Kidney (tissue), 14 donors: Measurements from ENCODE around the gene PDE4D. TPM values are rescaled to one million over a fixed set of nuclear protein-coding genes. Genes with fewer than 3 reads are reported as not detected.

ENCODE experiments used
- DNase-seq, 5 donors: peaks; one replicate each; pipeline ENCODE4 v3.0.0-alpha.2; 2013 to 2020
- FAIRE-seq: peaks from 2 replicates; lab custom pipeline; 2012; peaks lifted over from hg19 to GRCh38; lab: Jason Lieb, UNC
- H3K27ac ChIP-seq, 2 donors: one replicate each; pipeline ENCODE4 v1.7.0; 2013; ENCODE audit warnings: low read depth in 2 of 2, low read length in 2 of 2, inconsistent platforms in 1 of 2
- H3K27me3 ChIP-seq: one replicate; pipeline ENCODE4 v1.7.1; 2013; ENCODE audit warnings: low read length, inconsistent platforms; ENCODE audit not compliant: control insufficient read depth, insufficient read depth
- H3K36me3 ChIP-seq, 3 donors: one replicate each; pipeline versions ENCODE4 v1.7.0 to v1.7.1; 2013; ENCODE audit warnings: low read length in 3 of 3, control low read depth in 1 of 3, inconsistent platforms in 1 of 3; ENCODE audit not compliant: insufficient read depth in 3 of 3, control insufficient read depth in 2 of 3
- H3K4me1 ChIP-seq, 3 donors: one replicate each; pipeline versions ENCODE4 v1.7.0 to v1.7.1; 2013; ENCODE audit warnings: low read length in 3 of 3, inconsistent platforms in 1 of 3, low read depth in 1 of 3; ENCODE audit not compliant: control insufficient read depth in 2 of 3, insufficient read depth in 2 of 3
- H3K4me3 ChIP-seq, 3 donors: one replicate each; pipeline versions ENCODE4 v1.7.0 to v1.8.1; 2013; ENCODE audit warnings: low read length in 3 of 3, control low read depth in 1 of 3, inconsistent platforms in 1 of 3
- H3K9ac ChIP-seq, 3 donors: one replicate each; pipeline versions ENCODE4 v1.7.0 to v1.7.1; 2013; ENCODE audit warnings: low read length in 3 of 3, control low read depth in 1 of 3, inconsistent platforms in 1 of 3
- H3K9me3 ChIP-seq, 3 donors: one replicate each; pipeline versions ENCODE4 v1.7.0 to v1.7.1; 2013; ENCODE audit warnings: low read length in 3 of 3, control low read depth in 1 of 3, inconsistent platforms in 1 of 3; ENCODE audit not compliant: control insufficient read depth in 2 of 3, insufficient read depth in 1 of 3
- intact Hi-C: fragments of 100-400 bp; cut with DNase I; formaldehyde crosslinking; loops from one replicate; pipeline ENCODE4 v1.11.1; 2022
- polyA plus RNA-seq: library from polyadenylated mRNA; stranded (reverse); fragments of 350-450 nt; fragmentation: Illumina TruSeq; extraction: RNeasy Lipid Tissue Mini Kit (QIAGEN cat#74804); gene quantifications from one replicate; pipeline ENCODE4 v1.2.3, GENCODE V29; 2014; ENCODE audit warnings: low read depth, low replicate concordance; ENCODE audit not compliant: insufficient read depth
- total RNA-seq: library from RNA; stranded (reverse); fragmentation: NEBNext Ultra II Directional; extraction: Animal tissue kit (Norgen Biotek cat#: 25700); gene quantifications from one replicate; pipeline ENCODE4 v1.2.1, GENCODE V29; 2021
- TF ChIP-seq, protein P1 (sequence below): IDR thresholded peaks from 3 replicates; pipeline ENCODE4 v1.5.1; 2012; ENCODE audit warnings: mild to moderate bottlenecking, moderate library complexity, borderline replicate concordance; ENCODE audit not compliant: insufficient read depth; ENCODE audit errors: extremely low read depth
- donor health status: control.
- donor health status: control.
- donor health status: control.
- donor health status: control.
- donor health status: control.
- donor health status: DM: yes; HTN: yes; CAD: no.
- donor health status: Normal renal cell carcinoma (clear cell type).

PDE4D gene
- total and polyA plus RNA-seq, 2 donors from 2014 or later, result 9.2 to 78.9 TPM

DNA sequence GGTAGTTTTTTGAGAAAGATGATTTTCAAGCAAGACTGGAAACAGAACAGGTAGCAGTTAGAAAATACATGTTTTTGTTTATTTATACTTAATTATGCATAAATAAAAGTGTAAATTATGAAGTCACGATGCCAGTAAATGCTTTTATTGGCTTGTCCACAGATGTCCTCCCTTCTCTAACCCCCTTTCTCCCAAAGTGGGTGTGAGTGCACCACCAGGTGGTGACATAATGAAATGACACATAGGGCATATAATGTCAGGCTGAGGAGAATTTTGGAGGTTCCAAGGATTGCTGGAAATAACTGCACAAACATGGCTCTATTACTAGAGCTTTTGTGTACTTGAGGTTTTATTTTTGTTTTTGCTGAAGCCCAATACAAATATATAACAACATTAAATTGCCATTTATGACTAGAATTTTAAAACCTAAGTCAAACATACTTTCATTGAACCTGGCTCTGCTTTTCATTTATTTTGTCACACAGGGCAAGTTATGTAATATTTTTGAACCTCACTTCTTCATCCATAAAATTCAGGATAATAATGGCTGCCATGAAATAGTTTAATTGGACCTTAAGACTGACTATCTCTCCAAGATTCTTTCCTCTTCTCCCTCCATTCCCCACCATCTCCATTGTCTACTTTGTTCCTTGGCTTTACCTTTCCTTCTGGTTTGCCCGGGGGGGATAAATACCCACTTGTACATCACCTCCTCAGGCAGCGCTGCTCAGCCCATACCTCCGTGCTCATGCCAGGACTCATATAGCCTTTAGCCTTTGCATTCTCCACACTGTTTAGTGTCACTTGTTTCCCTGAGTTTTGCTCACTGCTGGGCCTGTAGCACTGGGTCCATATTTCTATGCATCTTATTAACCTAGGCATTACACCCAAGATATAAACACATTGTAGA lies 168.8 kb downstream of the PDE4D start:
- H3K9ac ChIP-seq, result no peak overlapping the region
- TF ChIP-seq, protein P1, sequence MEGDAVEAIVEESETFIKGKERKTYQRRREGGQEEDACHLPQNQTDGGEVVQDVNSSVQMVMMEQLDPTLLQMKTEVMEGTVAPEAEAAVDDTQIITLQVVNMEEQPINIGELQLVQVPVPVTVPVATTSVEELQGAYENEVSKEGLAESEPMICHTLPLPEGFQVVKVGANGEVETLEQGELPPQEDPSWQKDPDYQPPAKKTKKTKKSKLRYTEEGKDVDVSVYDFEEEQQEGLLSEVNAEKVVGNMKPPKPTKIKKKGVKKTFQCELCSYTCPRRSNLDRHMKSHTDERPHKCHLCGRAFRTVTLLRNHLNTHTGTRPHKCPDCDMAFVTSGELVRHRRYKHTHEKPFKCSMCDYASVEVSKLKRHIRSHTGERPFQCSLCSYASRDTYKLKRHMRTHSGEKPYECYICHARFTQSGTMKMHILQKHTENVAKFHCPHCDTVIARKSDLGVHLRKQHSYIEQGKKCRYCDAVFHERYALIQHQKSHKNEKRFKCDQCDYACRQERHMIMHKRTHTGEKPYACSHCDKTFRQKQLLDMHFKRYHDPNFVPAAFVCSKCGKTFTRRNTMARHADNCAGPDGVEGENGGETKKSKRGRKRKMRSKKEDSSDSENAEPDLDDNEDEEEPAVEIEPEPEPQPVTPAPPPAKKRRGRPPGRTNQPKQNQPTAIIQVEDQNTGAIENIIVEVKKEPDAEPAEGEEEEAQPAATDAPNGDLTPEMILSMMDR, result peak; percentile 53
- H3K4me1 ChIP-seq, result no peaks in the 10 kb centered on the region
- no peaks in the 10 kb centered on the region for H3K36me3 ChIP-seq
- no peak for FAIRE-seq
- no peaks in the 10 kb centered on the region for H3K9me3 ChIP-seq
- intact Hi-C loops, result no loop called here
- DNase-seq, result peak in 1 of 5 donors; percentile 49
- H3K27ac ChIP-seq, result no peak overlapping the region
- no peaks in the 10 kb centered on the region for H3K27me3 ChIP-seq
- H3K4me3 ChIP-seq, result no peak overlapping the region

DNA sequence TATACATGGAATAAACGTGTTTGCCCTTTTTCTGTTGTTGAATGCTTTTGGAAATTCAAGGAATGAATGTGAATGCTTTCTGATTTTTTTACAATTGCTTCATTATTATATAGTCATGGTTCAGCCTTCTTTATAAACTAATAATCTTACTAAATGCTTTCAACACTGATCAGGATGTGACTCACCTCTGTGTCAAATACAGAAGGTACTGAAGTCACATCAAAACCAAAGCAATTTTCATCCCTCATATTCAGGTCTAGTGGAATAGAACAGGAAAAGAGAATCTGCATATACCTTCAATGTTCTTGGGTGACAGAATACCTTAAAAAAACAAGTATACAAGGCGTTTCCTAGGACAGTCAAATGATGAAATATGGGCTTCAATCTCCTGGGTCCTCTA lies 170.7 kb downstream of the PDE4D start:
- H3K9me3 ChIP-seq, result no peaks in the 10 kb centered on the region
- DNase-seq, result no peak
- no peak overlapping the region for H3K9ac ChIP-seq
- H3K27me3 ChIP-seq, result no peaks in the 10 kb centered on the region
- H3K36me3 ChIP-seq, result no peaks in the 10 kb centered on the region
- H3K4me3 ChIP-seq, result no peak overlapping the region
- no peak for FAIRE-seq
- TF ChIP-seq, protein P1, result no peak
- H3K4me1 ChIP-seq, result no peaks in the 10 kb centered on the region
- intact Hi-C loops, result no loop called here
- H3K27ac ChIP-seq, result no peak overlapping the region

DNA sequence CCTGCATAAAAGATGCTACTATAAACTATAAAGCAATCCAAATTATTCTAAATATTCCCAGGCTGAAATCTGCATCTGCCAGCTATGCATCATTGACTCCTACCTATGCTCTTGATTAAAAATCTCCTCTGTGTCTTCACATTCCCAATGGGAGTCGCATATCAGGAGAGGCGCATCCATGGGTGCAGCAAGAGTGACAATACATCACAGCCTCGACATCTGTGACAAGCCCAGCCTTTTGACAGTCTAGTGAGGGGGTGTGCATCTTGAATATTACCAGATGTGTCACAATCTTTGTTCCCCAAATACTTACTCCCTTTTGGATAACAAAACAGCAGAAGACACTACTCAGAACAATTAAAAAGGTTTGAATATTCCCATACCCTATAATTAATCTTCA lies 171.8 kb downstream of the PDE4D start:
- TF ChIP-seq, protein P1, result no peak
- Histone ChIP-seq H3K9ac (no peak overlapping the region), H3K4me1 (no peaks in the 10 kb centered on the region), H3K9me3 (no peaks in the 10 kb centered on the region), H3K36me3 (no peaks in the 10 kb centered on the region), H3K4me3 (no peak overlapping the region), H3K27me3 (no peaks in the 10 kb centered on the region), H3K27ac (no peak overlapping the region)
- FAIRE-seq, result no peak
- no peak for DNase-seq
- intact Hi-C loops, result no loop called here
